Suprapubic skin (tissue), 4 donors: Measurements from ENCODE around the gene NEGR1. TPM values are rescaled to one million over a fixed set of nuclear protein-coding genes. Genes with fewer than 3 reads are reported as not detected.

Experiments
- DNase-seq, 2 donors: peaks; one replicate each; pipeline ENCODE4 v3.0.0-alpha.2; 2019; ENCODE audit warnings: low spot score in 2 of 2
- H3K27ac ChIP-seq: fragments of 200-600 bp; sonication (generic); one replicate; pipeline ENCODE4 v1.5.1; 2019
- H3K27me3 ChIP-seq: fragments of 200-600 bp; sonication (generic); one replicate; pipeline ENCODE4 v1.5.1; 2019
- H3K36me3 ChIP-seq: fragments of 200-600 bp; sonication (generic); one replicate; pipeline ENCODE4 v1.5.1; 2019
- H3K4me1 ChIP-seq: fragments of 200-600 bp; sonication (generic); one replicate; pipeline ENCODE4 v1.5.1; 2019
- H3K4me3 ChIP-seq: fragments of 200-600 bp; sonication (generic); one replicate; pipeline ENCODE4 v1.5.1; 2019; ENCODE audit warnings: mild to moderate bottlenecking
- H3K9me3 ChIP-seq: fragments of 200-600 bp; sonication (generic); one replicate; pipeline ENCODE4 v1.5.1; 2019
- EP300 ChIP-seq: sonication (generic); formaldehyde crosslinking; IDR thresholded peaks from one replicate; pipeline ENCODE4 v1.6.1; 2017; ENCODE audit warnings: antibody characterized with exemption
- POLR2A ChIP-seq, 2 donors: fragments of 450-650 bp; IDR thresholded peaks; one replicate each; pipeline ENCODE4 v1.6.1; 2017; ENCODE audit warnings: antibody characterized with exemption in 2 of 2, mild to moderate bottlenecking in 2 of 2, moderate library complexity in 2 of 2
- POLR2AphosphoS5 ChIP-seq, 3 donors: sonication (generic); formaldehyde crosslinking; IDR thresholded peaks; one replicate each; pipeline ENCODE4 v1.6.1; 2017; ENCODE audit warnings: antibody characterized with exemption in 3 of 3
- WGBS: methylation state at CpG from one replicate; pipeline ENCODE4 v1.1.5; 2018; 5-methylcytosine and 5-hydroxymethylcytosine counted together
- total RNA-seq, 4 donors: library from RNA; depleted of rRNA; stranded (reverse); fragments of >200 nt; gene quantifications; one replicate each; pipeline ENCODE4 v1.1.0, GENCODE V29; 2016
- TF ChIP-seq, protein P1 (sequence below), 2 donors: fragments of 200-600 bp in 1 of 2; fragments of 450-650 bp in 1 of 2; sonication (generic) in 1 of 2; IDR thresholded peaks; one replicate each; pipeline ENCODE4 v1.5.1; 2016 to 2019; ENCODE audit warnings: antibody characterized with exemption in 2 of 2, mild to moderate bottlenecking in 1 of 2, moderate library complexity in 1 of 2

The NEGR1 gene
- total RNA-seq, 4 donors from 2014 or later: 3.0 to 9.9 (median 3.8) TPM

DNA sequence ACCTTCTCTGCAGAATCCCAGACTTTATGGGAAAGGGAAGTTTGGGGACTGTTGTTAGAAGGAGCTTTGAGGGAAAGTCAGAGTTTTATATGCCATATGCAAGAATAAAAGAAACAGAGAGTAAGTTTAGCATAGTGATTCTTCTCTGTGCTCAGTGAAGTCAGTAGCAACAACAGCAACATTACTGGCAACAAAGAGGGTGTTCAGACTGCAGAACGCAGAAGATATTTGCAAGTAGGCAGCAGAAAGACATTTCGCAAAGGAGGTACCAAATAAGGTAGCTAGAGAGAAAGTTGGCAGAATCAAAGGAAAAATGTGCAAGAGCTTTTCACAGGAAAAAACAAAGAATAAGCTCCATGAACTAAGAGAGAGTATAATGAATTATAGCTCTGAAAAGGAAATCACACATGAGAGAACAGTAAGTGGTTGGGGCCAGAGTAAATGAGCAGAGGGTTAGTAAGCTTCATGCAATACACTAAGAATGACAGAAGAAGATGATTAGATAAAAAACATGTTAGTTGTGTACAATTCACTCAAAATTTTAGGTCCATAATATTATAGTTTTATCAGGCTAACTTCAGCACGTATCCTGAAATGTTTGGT, 98.1 kb downstream of the NEGR1 start:
- Histone ChIP-seq H3K4me1 (no peaks in the 10 kb centered on the region), H3K27ac (no peak overlapping the region), H3K36me3 (no peaks in the 10 kb centered on the region), H3K27me3 (no peaks in the 10 kb centered on the region), H3K4me3 (no peak overlapping the region), H3K9me3 (no peaks in the 10 kb centered on the region)
- DNase-seq: no peak
- TF ChIP-seq POLR2AphosphoS5 (IDR thresholded peaks at IDR 0.05): no peak
- no peak for TF ChIP-seq EP300
- no peak for TF ChIP-seq POLR2A (IDR thresholded peaks at IDR 0.05)
- TF ChIP-seq, protein P1, sequence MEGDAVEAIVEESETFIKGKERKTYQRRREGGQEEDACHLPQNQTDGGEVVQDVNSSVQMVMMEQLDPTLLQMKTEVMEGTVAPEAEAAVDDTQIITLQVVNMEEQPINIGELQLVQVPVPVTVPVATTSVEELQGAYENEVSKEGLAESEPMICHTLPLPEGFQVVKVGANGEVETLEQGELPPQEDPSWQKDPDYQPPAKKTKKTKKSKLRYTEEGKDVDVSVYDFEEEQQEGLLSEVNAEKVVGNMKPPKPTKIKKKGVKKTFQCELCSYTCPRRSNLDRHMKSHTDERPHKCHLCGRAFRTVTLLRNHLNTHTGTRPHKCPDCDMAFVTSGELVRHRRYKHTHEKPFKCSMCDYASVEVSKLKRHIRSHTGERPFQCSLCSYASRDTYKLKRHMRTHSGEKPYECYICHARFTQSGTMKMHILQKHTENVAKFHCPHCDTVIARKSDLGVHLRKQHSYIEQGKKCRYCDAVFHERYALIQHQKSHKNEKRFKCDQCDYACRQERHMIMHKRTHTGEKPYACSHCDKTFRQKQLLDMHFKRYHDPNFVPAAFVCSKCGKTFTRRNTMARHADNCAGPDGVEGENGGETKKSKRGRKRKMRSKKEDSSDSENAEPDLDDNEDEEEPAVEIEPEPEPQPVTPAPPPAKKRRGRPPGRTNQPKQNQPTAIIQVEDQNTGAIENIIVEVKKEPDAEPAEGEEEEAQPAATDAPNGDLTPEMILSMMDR (IDR thresholded peaks at IDR 0.05): no peak
- 68% methylated on average over 3 of the region's 3 CpGs for WGBS

- Histone ChIP-seq H3K36me3 (no peaks in the 10 kb centered on the region), H3K4me3 (no peak overlapping the region), H3K27ac (no peak overlapping the region), H3K27me3 (no peaks in the 10 kb centered on the region), H3K4me1 (no peaks in the 10 kb centered on the region), H3K9me3 (no peaks in the 10 kb centered on the region)
- DNase-seq: no peak
- TF ChIP-seq POLR2A (IDR thresholded peaks at IDR 0.05) (no peak), EP300 (no peak), POLR2AphosphoS5 (IDR thresholded peaks at IDR 0.05) (no peak)
- TF ChIP-seq, protein P1 (IDR thresholded peaks at IDR 0.05): no peak
Observed at GRCh38 chr1:72182859-72183258, 99.5 kb downstream of the NEGR1 start.

- no peak overlapping the region for H3K4me3 ChIP-seq
- H3K27ac ChIP-seq: no peak overlapping the region
- no peaks in the 10 kb centered on the region for H3K27me3 ChIP-seq
- no peaks in the 10 kb centered on the region for H3K4me1 ChIP-seq
- DNase-seq: no peak
- 86% methylated on average over 2 of the region's 2 CpGs for WGBS
- TF ChIP-seq, protein P1 (IDR thresholded peaks at IDR 0.05): no peak
- TF ChIP-seq EP300: no peak
- no peak for TF ChIP-seq POLR2A (IDR thresholded peaks at IDR 0.05)
- no peak for TF ChIP-seq POLR2AphosphoS5 (IDR thresholded peaks at IDR 0.05)
- H3K36me3 ChIP-seq: no peaks in the 10 kb centered on the region
- no peaks in the 10 kb centered on the region for H3K9me3 ChIP-seq
Observed at GRCh38 chr1:72178266-72178665, 104.1 kb downstream of the NEGR1 start.

GRCh38 chr1:72177711-72178110, 104.6 kb downstream of the NEGR1 start:
- H3K9me3 ChIP-seq: no peaks in the 10 kb centered on the region
- H3K4me3 ChIP-seq: no peak overlapping the region
- DNase-seq: no peak
- no peaks in the 10 kb centered on the region for H3K4me1 ChIP-seq
- H3K27me3 ChIP-seq: no peaks in the 10 kb centered on the region
- no peak overlapping the region for H3K27ac ChIP-seq
- no peaks in the 10 kb centered on the region for H3K36me3 ChIP-seq
- WGBS: 82% methylated on average over 1 of the region's 1 CpG
- no peak for TF ChIP-seq EP300

DNA sequence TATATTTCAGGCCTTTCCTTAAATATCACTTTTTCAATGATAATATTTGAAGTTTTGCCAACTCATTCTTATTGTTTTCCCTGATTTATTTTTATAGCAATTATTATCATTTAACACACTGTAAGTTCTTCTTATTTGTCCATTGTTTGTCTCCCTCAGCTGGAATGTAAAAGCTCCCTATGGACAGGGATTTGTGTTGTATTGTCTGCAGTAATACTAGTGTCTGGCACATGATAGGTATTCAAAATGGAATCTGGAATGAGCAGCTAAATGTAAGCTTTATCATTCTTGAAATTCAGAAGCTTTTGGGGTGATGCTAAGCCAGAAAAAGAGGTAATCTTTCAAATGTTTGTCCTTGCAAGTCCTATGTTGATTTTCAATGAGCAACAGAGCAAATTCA, 112.1 kb downstream of the NEGR1 start:
- Histone ChIP-seq H3K4me1 (no peaks in the 10 kb centered on the region), H3K4me3 (no peak overlapping the region)
- TF ChIP-seq EP300 (no peak), POLR2AphosphoS5 (IDR thresholded peaks at IDR 0.05) (no peak), POLR2A (IDR thresholded peaks at IDR 0.05) (no peak)
- TF ChIP-seq, protein P1 (IDR thresholded peaks at IDR 0.05): no peak

GRCh38 chr1:72166426-72166825, 115.9 kb downstream of the NEGR1 start:
- Histone ChIP-seq H3K27ac (no peak overlapping the region), H3K9me3 (no peaks in the 10 kb centered on the region), H3K27me3 (no peaks in the 10 kb centered on the region), H3K4me3 (no peak overlapping the region), H3K36me3 (no peaks in the 10 kb centered on the region), H3K4me1 (no peaks in the 10 kb centered on the region)
- no peak for TF ChIP-seq POLR2A (IDR thresholded peaks at IDR 0.05)
- TF ChIP-seq EP300: no peak
- TF ChIP-seq POLR2AphosphoS5 (IDR thresholded peaks at IDR 0.05): no peak
- TF ChIP-seq, protein P1 (IDR thresholded peaks at IDR 0.05): no peak
- 89% methylated on average over 2 of the region's 2 CpGs for WGBS
- DNase-seq: no peak

More for the DNA sequence above, 112.1 kb downstream of the NEGR1 start:
- no peaks in the 10 kb centered on the region for H3K36me3 ChIP-seq
- no peak overlapping the region for H3K27ac ChIP-seq
- H3K27me3 ChIP-seq: no peaks in the 10 kb centered on the region
- DNase-seq: no peak
- H3K9me3 ChIP-seq: no peaks in the 10 kb centered on the region
